GM23338 (cell line): ENCODE results near the gene CHIC2. TPM values are rescaled to one million over a fixed set of nuclear protein-coding genes. Genes with fewer than 3 reads are reported as not detected.
A peak's percentile ranks its signal among the peaks of the same experiment; 100 is the strongest.

Experiments used
- ATAC-seq: fragments of 200-7000 bp; cut with Tn5 transposase; 3 replicates; pipeline ENCODE4 v1.9.1; 2020
- DNase-seq: peaks from one replicate; pipeline ENCODE4 v3.0.0-alpha.2; 2015; ENCODE audit warnings: low spot score
- H2AFZ ChIP-seq: fragments of 200-600 bp; sonication (generic); 2 replicates; pipeline ENCODE4 v1.8.0; 2016; ENCODE audit warnings: antibody characterized with exemption, mild to moderate bottlenecking, moderate library complexity
- H3F3A ChIP-seq: fragments of 200-600 bp; sonication (generic); replicated peaks from 2 replicates; pipeline ENCODE4 v1.8.0; 2017; ENCODE audit warnings: antibody characterized with exemption, mixed run types, low read depth
- H3K27ac ChIP-seq: fragments of 200-600 bp; sonication (generic); 2 replicates; pipeline ENCODE4 v1.6.1; 2016; ENCODE audit warnings: low read depth
- H3K27me3 ChIP-seq: fragments of 200-600 bp; sonication (generic); 2 replicates; pipeline ENCODE4 v1.8.0; 2016; ENCODE audit warnings: mild to moderate bottlenecking, mixed run types, moderate library complexity; ENCODE audit not compliant: insufficient read depth
- H3K36me3 ChIP-seq: fragments of 200-600 bp; sonication (generic); 2 replicates; pipeline ENCODE4 v1.8.0; 2016; ENCODE audit warnings: mild to moderate bottlenecking; ENCODE audit not compliant: insufficient read depth
- H3K4me1 ChIP-seq: fragments of 200-600 bp; sonication (generic); 2 replicates; pipeline ENCODE4 v1.8.0; 2016; ENCODE audit warnings: mild to moderate bottlenecking, moderate library complexity; ENCODE audit not compliant: insufficient read depth
- H3K4me2 ChIP-seq: fragments of 200-600 bp; sonication (generic); 2 replicates; pipeline ENCODE4 v1.7.1; 2017; ENCODE audit warnings: mixed run types
- H3K4me3 ChIP-seq: fragments of 200-600 bp; sonication (generic); 2 replicates; pipeline ENCODE4 v1.6.1; 2016; ENCODE audit warnings: mixed run types
- H3K79me2 ChIP-seq: fragments of 200-600 bp; sonication (generic); replicated peaks from 2 replicates; pipeline ENCODE4 v1.8.0; 2017; ENCODE audit warnings: mild to moderate bottlenecking; ENCODE audit not compliant: insufficient read depth
- H3K9me2 ChIP-seq: fragments of 200-600 bp; sonication (generic); 2 replicates; pipeline ENCODE4 v1.8.0; 2017; ENCODE audit not compliant: insufficient read depth
- H4K20me1 ChIP-seq: fragments of 200-600 bp; sonication (generic); replicated peaks from 2 replicates; pipeline ENCODE4 v1.8.0; 2017; ENCODE audit warnings: mild to moderate bottlenecking; ENCODE audit not compliant: insufficient read depth
- H3K27ac Mint-ChIP-seq: 2 replicates; pipeline ENCODE4 v1.8.0; 2020; ENCODE audit warnings: inconsistent platforms, mild to moderate bottlenecking, moderate library complexity, mixed read lengths
- H3K27me3 Mint-ChIP-seq: 3 replicates; pipeline ENCODE4 v1.8.0; 2022; ENCODE audit warnings: low read depth, mild to moderate bottlenecking, moderate library complexity, mixed read lengths, inconsistent platforms; ENCODE audit not compliant: insufficient read depth, poor library complexity
- H3K36me3 Mint-ChIP-seq: 3 replicates; pipeline ENCODE4 v1.8.0; 2021; ENCODE audit warnings: low read depth, mild to moderate bottlenecking, inconsistent platforms, moderate library complexity, mixed read lengths
- H3K4me1 Mint-ChIP-seq: 3 replicates; pipeline ENCODE4 v1.8.0; 2020; ENCODE audit warnings: mild to moderate bottlenecking, inconsistent platforms, mixed read lengths
- H3K4me3 Mint-ChIP-seq: 3 replicates; pipeline ENCODE4 v1.8.0; 2021; ENCODE audit warnings: moderate library complexity, mild to moderate bottlenecking, inconsistent platforms, mixed read lengths
- H3K9me3 Mint-ChIP-seq: 3 replicates; pipeline ENCODE4 v1.8.0; 2020; ENCODE audit warnings: moderate library complexity, mild to moderate bottlenecking, inconsistent platforms, mixed read lengths
- CREB1 ChIP-seq: fragments of 250-450 bp; sonication (Bioruptor Pico); IDR thresholded peaks from 2 replicates; pipeline ENCODE4 v1.5.0; 2020; ENCODE audit warnings: low read depth, mild to moderate bottlenecking, moderate library complexity
- EZH2 ChIP-seq: fragments of 200-600 bp; sonication (generic); IDR thresholded peaks from one replicate; pipeline ENCODE4 v1.8.0; 2017; ENCODE audit warnings: antibody characterized with exemption, mild to moderate bottlenecking, low read depth; ENCODE audit not compliant: unreplicated experiment
- EZH2phosphoT487 ChIP-seq: fragments of 200-600 bp; sonication (generic); IDR thresholded peaks from one replicate; pipeline ENCODE4 v1.8.1; 2018; ENCODE audit warnings: antibody characterized with exemption; ENCODE audit not compliant: unreplicated experiment
- JUNB ChIP-seq: IDR thresholded peaks from one replicate; pipeline ENCODE4 v1.6.1; 2016; ENCODE audit warnings: antibody characterized with exemption; ENCODE audit not compliant: unreplicated experiment
- POLR2AphosphoS5 ChIP-seq: IDR thresholded peaks from 2 replicates; pipeline ENCODE4 v1.6.1; 2016; ENCODE audit warnings: antibody characterized with exemption, low read depth
- STAT1 ChIP-seq: IDR thresholded peaks from one replicate; pipeline ENCODE4 v1.6.1; 2016; ENCODE audit warnings: antibody characterized with exemption; ENCODE audit not compliant: unreplicated experiment
- ZNF331 ChIP-seq: fragments of 250-450 bp; sonication (Bioruptor Pico); IDR thresholded peaks from 2 replicates; pipeline ENCODE4 v1.5.0; 2020; ENCODE audit warnings: low read depth, mild to moderate bottlenecking, moderate library complexity
- polyA plus RNA-seq: library from polyadenylated mRNA; unstranded; fragments of >200 nt; fragmentation: Nextera tagmentation; extraction: Ambion mirVana; gene quantifications from 2 replicates; pipeline ENCODE4 v1.2.1, GENCODE V29; 2016
- total RNA-seq: library from RNA; depleted of rRNA; stranded (reverse); fragments of >200 nt; shearing (Covaris generic); gene quantifications from 2 replicates; pipeline ENCODE4 v1.2.3, GENCODE V29; 2014
- TF ChIP-seq, protein P1 (sequence below), 2 experiments: fragments of 200-600 bp in 1 of 2; sonication (generic) in 1 of 2; conservative IDR thresholded peaks; 2 replicates each; pipeline versions ENCODE4 v1.5.1 to v1.6.1; 2016 to 2017; ENCODE audit warnings: antibody characterized with exemption in 2 of 2, low read depth in 2 of 2, mild to moderate bottlenecking in 2 of 2, moderate library complexity in 1 of 2
- TF ChIP-seq, protein P2 (sequence below): IDR thresholded peaks from one replicate; pipeline ENCODE4 v1.6.1; 2018; ENCODE audit warnings: antibody characterized with exemption; ENCODE audit not compliant: unreplicated experiment
- TF ChIP-seq, protein P3 (sequence below): fragments of 250-450 bp; sonication (Bioruptor Pico); IDR thresholded peaks from 2 replicates; pipeline ENCODE4 v1.5.0; 2020; ENCODE audit warnings: mild to moderate bottlenecking, moderate library complexity

Gene CHIC2
- total and polyA plus RNA-seq, 2 experiments from 2014 or later = 17.2 to 18.3 TPM

DNA sequence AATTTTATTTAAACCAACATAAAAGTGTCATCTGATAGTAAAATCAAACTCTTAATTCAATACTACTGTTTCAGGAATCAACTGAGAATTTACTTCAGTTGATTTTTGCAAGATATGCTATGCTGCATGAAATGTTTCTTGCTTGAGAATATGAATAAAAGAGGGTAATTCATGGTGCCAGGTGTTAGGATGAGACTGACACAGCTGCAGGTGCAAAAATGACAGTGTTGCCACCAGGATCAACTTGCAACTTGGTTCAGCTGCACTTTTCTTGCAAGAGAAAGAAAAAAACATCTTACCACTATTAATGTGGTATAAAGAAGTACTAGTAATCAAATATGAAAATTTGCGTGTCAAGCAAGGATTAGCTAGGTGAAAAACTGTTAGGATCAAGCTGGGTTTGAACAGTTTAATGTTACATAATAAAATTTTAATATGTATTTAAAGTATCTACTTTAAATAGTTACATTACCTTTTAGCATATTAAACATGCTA lies 49.7 kb downstream of the CHIC2 start:
- DNase-seq (no peak), ATAC-seq (no peak)
- Mint-ChIP-seq H3K27me3 (no peaks in the 10 kb centered on the region), H3K27ac (no peak overlapping the region), H3K4me1 (peaks cover 59% of the 10 kb centered on the region), H3K9me3 (no peaks in the 10 kb centered on the region), H3K36me3 (no peaks in the 10 kb centered on the region), H3K4me3 (peak overlapping the region; percentile 62; the same call in 1 of the 3 replicates)
- H3K9me2 ChIP-seq = no peaks in the 10 kb centered on the region
- H3K4me1 ChIP-seq = peaks cover 66% of the 10 kb centered on the region
- H3K36me3 ChIP-seq = no peaks in the 10 kb centered on the region
- H3K79me2 ChIP-seq = peaks cover 11% of the 10 kb centered on the region; the same call in 1 of the 2 replicates
- H3F3A ChIP-seq = no peaks in the 10 kb centered on the region
- no peaks in the 10 kb centered on the region for H4K20me1 ChIP-seq
- peak overlapping the region; percentile 40 for H3K4me3 ChIP-seq
- no peak overlapping the region for H2AFZ ChIP-seq
- no peak overlapping the region for H3K27ac ChIP-seq
- H3K27me3 ChIP-seq = no peaks in the 10 kb centered on the region
- H3K4me2 ChIP-seq = peak overlapping the region; percentile 68
- TF ChIP-seq, protein P1, sequence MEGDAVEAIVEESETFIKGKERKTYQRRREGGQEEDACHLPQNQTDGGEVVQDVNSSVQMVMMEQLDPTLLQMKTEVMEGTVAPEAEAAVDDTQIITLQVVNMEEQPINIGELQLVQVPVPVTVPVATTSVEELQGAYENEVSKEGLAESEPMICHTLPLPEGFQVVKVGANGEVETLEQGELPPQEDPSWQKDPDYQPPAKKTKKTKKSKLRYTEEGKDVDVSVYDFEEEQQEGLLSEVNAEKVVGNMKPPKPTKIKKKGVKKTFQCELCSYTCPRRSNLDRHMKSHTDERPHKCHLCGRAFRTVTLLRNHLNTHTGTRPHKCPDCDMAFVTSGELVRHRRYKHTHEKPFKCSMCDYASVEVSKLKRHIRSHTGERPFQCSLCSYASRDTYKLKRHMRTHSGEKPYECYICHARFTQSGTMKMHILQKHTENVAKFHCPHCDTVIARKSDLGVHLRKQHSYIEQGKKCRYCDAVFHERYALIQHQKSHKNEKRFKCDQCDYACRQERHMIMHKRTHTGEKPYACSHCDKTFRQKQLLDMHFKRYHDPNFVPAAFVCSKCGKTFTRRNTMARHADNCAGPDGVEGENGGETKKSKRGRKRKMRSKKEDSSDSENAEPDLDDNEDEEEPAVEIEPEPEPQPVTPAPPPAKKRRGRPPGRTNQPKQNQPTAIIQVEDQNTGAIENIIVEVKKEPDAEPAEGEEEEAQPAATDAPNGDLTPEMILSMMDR (conservative IDR thresholded peaks at IDR 0.05; ENCODE audit: low read depth in 2 of 2) = no peak
- TF ChIP-seq JUNB = no peak
- TF ChIP-seq, protein P2, sequence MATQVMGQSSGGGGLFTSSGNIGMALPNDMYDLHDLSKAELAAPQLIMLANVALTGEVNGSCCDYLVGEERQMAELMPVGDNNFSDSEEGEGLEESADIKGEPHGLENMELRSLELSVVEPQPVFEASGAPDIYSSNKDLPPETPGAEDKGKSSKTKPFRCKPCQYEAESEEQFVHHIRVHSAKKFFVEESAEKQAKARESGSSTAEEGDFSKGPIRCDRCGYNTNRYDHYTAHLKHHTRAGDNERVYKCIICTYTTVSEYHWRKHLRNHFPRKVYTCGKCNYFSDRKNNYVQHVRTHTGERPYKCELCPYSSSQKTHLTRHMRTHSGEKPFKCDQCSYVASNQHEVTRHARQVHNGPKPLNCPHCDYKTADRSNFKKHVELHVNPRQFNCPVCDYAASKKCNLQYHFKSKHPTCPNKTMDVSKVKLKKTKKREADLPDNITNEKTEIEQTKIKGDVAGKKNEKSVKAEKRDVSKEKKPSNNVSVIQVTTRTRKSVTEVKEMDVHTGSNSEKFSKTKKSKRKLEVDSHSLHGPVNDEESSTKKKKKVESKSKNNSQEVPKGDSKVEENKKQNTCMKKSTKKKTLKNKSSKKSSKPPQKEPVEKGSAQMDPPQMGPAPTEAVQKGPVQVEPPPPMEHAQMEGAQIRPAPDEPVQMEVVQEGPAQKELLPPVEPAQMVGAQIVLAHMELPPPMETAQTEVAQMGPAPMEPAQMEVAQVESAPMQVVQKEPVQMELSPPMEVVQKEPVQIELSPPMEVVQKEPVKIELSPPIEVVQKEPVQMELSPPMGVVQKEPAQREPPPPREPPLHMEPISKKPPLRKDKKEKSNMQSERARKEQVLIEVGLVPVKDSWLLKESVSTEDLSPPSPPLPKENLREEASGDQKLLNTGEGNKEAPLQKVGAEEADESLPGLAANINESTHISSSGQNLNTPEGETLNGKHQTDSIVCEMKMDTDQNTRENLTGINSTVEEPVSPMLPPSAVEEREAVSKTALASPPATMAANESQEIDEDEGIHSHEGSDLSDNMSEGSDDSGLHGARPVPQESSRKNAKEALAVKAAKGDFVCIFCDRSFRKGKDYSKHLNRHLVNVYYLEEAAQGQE = no peak
- no peak for TF ChIP-seq CREB1
- TF ChIP-seq STAT1 = no peak
- no peak for TF ChIP-seq EZH2
- TF ChIP-seq EZH2phosphoT487 = no peak
- no peak for TF ChIP-seq ZNF331 (CRISPR knock-in tag)
- TF ChIP-seq, protein P3, sequence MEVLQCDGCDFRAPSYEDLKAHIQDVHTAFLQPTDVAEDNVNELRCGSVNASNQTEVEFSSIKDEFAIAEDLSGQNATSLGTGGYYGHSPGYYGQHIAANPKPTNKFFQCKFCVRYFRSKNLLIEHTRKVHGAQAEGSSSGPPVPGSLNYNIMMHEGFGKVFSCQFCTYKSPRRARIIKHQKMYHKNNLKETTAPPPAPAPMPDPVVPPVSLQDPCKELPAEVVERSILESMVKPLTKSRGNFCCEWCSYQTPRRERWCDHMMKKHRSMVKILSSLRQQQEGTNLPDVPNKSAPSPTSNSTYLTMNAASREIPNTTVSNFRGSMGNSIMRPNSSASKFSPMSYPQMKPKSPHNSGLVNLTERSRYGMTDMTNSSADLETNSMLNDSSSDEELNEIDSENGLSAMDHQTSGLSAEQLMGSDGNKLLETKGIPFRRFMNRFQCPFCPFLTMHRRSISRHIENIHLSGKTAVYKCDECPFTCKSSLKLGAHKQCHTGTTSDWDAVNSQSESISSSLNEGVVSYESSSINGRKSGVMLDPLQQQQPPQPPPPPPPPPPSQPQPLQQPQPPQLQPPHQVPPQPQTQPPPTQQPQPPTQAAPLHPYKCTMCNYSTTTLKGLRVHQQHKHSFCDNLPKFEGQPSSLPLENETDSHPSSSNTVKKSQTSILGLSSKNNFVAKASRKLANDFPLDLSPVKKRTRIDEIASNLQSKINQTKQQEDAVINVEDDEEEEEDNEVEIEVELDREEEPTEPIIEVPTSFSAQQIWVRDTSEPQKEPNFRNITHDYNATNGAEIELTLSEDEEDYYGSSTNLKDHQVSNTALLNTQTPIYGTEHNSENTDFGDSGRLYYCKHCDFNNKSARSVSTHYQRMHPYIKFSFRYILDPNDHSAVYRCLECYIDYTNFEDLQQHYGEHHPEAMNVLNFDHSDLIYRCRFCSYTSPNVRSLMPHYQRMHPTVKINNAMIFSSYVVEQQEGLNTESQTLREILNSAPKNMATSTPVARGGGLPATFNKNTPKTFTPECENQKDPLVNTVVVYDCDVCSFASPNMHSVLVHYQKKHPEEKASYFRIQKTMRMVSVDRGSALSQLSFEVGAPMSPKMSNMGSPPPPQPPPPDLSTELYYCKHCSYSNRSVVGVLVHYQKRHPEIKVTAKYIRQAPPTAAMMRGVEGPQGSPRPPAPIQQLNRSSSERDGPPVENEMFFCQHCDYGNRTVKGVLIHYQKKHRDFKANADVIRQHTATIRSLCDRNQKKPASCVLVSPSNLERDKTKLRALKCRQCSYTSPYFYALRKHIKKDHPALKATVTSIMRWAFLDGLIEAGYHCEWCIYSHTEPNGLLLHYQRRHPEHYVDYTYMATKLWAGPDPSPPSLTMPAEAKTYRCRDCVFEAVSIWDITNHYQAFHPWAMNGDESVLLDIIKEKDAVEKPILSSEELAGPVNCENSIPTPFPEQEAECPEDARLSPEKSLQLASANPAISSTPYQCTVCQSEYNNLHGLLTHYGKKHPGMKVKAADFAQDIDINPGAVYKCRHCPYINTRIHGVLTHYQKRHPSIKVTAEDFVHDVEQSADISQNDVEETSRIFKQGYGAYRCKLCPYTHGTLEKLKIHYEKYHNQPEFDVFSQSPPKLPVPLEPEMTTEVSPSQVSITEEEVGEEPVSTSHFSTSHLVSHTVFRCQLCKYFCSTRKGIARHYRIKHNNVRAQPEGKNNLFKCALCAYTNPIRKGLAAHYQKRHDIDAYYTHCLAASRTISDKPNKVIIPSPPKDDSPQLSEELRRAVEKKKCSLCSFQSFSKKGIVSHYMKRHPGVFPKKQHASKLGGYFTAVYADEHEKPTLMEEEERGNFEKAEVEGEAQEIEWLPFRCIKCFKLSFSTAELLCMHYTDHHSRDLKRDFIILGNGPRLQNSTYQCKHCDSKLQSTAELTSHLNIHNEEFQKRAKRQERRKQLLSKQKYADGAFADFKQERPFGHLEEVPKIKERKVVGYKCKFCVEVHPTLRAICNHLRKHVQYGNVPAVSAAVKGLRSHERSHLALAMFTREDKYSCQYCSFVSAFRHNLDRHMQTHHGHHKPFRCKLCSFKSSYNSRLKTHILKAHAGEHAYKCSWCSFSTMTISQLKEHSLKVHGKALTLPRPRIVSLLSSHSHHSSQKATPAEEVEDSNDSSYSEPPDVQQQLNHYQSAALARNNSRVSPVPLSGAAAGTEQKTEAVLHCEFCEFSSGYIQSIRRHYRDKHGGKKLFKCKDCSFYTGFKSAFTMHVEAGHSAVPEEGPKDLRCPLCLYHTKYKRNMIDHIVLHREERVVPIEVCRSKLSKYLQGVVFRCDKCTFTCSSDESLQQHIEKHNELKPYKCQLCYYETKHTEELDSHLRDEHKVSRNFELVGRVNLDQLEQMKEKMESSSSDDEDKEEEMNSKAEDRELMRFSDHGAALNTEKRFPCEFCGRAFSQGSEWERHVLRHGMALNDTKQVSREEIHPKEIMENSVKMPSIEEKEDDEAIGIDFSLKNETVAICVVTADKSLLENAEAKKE = no peak
- TF ChIP-seq POLR2AphosphoS5 = no peak
